Measurements from ENCODE around the gene TYMP. TPM values are rescaled to one million over a fixed set of nuclear protein-coding genes. Genes with fewer than 3 reads are reported as not detected.

The TYMP gene
- total RNA-seq, 1 donor from 2014 or later = 6.3 TPM

- Mint-ChIP-seq H3K27ac (ENCODE audit: unreplicated experiment) (peak overlapping the region; percentile 67), H3K4me1 (ENCODE audit: unreplicated experiment) (peaks cover 6% of the 10 kb centered on the region), H3K27me3 (ENCODE audit: unreplicated experiment) (peaks cover 35% of the 10 kb centered on the region), H3K4me3 (ENCODE audit: unreplicated experiment) (peak overlapping the region; percentile 83), H3K36me3 (ENCODE audit: low read depth, unreplicated experiment) (peaks cover 5% of the 10 kb centered on the region), H3K9me3 (ENCODE audit: unreplicated experiment) (no peaks in the 10 kb centered on the region)
- TF ChIP-seq, protein P1, sequence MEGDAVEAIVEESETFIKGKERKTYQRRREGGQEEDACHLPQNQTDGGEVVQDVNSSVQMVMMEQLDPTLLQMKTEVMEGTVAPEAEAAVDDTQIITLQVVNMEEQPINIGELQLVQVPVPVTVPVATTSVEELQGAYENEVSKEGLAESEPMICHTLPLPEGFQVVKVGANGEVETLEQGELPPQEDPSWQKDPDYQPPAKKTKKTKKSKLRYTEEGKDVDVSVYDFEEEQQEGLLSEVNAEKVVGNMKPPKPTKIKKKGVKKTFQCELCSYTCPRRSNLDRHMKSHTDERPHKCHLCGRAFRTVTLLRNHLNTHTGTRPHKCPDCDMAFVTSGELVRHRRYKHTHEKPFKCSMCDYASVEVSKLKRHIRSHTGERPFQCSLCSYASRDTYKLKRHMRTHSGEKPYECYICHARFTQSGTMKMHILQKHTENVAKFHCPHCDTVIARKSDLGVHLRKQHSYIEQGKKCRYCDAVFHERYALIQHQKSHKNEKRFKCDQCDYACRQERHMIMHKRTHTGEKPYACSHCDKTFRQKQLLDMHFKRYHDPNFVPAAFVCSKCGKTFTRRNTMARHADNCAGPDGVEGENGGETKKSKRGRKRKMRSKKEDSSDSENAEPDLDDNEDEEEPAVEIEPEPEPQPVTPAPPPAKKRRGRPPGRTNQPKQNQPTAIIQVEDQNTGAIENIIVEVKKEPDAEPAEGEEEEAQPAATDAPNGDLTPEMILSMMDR (IDR thresholded peaks at IDR 0.05; ENCODE audit: unreplicated experiment) = no peak
- no peak for DNase-seq (ENCODE audit: low spot score)
Observed at GRCh38 chr22:50526834-50527801, 2.7 kb downstream of the TYMP start.

- DNase-seq (ENCODE audit: low spot score) = peak; percentile 68
- TF ChIP-seq, protein P1 (IDR thresholded peaks at IDR 0.05; ENCODE audit: unreplicated experiment) = peak; percentile 56
- Mint-ChIP-seq H3K9me3 (ENCODE audit: unreplicated experiment) (no peaks in the 10 kb centered on the region), H3K4me1 (ENCODE audit: unreplicated experiment) (peaks cover 6% of the 10 kb centered on the region), H3K27ac (ENCODE audit: unreplicated experiment) (no peak overlapping the region), H3K27me3 (ENCODE audit: unreplicated experiment) (peaks cover 35% of the 10 kb centered on the region), H3K4me3 (ENCODE audit: unreplicated experiment) (peak overlapping the region; percentile 83), H3K36me3 (ENCODE audit: low read depth, unreplicated experiment) (peaks cover 5% of the 10 kb centered on the region)
Observed at GRCh38 chr22:50526108-50526833, 3.5 kb downstream of the TYMP start.

DNA sequence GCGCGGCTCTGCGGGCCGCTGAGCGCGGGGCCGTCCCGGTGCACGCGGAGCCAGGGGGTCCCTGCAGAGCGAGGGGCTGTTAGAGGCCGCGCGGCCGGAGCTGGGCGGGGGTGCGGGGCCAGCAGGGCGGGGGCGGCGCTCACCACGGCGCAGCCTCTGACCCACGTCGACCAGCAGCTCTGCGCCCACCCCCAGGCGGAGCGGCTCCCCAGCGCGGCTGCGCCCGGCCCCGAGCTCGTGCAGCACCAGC is 4.0 kb downstream of the TYMP start:
- peaks cover 35% of the 10 kb centered on the region for H3K27me3 Mint-ChIP-seq (ENCODE audit: unreplicated experiment)
- no peaks in the 10 kb centered on the region for H3K9me3 Mint-ChIP-seq (ENCODE audit: unreplicated experiment)
- H3K27ac Mint-ChIP-seq (ENCODE audit: unreplicated experiment) = no peak overlapping the region
- peaks cover 6% of the 10 kb centered on the region for H3K4me1 Mint-ChIP-seq (ENCODE audit: unreplicated experiment)
- no peak for DNase-seq (ENCODE audit: low spot score)
- TF ChIP-seq, protein P1 (IDR thresholded peaks at IDR 0.05; ENCODE audit: unreplicated experiment) = no peak
- peaks cover 9% of the 10 kb centered on the region for H3K36me3 Mint-ChIP-seq (ENCODE audit: low read depth, unreplicated experiment)
- H3K4me3 Mint-ChIP-seq (ENCODE audit: unreplicated experiment) = peak overlapping the region; percentile 47

GRCh38 chr22:50525104-50525857 is 4.5 kb downstream of the TYMP start, which contains the start of gene SCO2:
Gene SCO2 (minus strand): TSS chr22:50525598. CDS start chr22:50524411, 1,187 bp downstream.
- Mint-ChIP-seq H3K27me3 (ENCODE audit: unreplicated experiment) (peaks cover 33% of the 10 kb centered on the region), H3K36me3 (ENCODE audit: low read depth, unreplicated experiment) (peaks cover 12% of the 10 kb centered on the region), H3K9me3 (ENCODE audit: unreplicated experiment) (no peaks in the 10 kb centered on the region), H3K27ac (ENCODE audit: unreplicated experiment) (peak within 1 kb of the TSS; percentile 78), H3K4me1 (ENCODE audit: unreplicated experiment) (peaks cover 6% of the 10 kb centered on the region), H3K4me3 (ENCODE audit: unreplicated experiment) (peak within 1 kb of the TSS; percentile 95)
- peak; percentile 97 for DNase-seq (ENCODE audit: low spot score)
- TF ChIP-seq, protein P1 (IDR thresholded peaks at IDR 0.05; ENCODE audit: unreplicated experiment) = peak; percentile 14
